Trophoblast cell (in vitro differentiated cells and primary cell): ENCODE data around the gene PRCC.

Experiments
- DNase-seq, 2 donors: peaks; one replicate each; pipeline ENCODE4 v3.0.0-alpha.2; 2016
- H2AFZ ChIP-seq: 2 replicates; pipeline ENCODE4 v1.6.1; 2013; ENCODE audit warnings: low read length, moderate library complexity, mild to moderate bottlenecking; ENCODE audit not compliant: insufficient read depth, poor library complexity
- H2AK5ac ChIP-seq: 2 replicates; pipeline ENCODE4 v1.6.1; 2013; ENCODE audit warnings: mild to moderate bottlenecking, low read length
- H2BK120ac ChIP-seq: 2 replicates; pipeline ENCODE4 v1.6.1; 2013; ENCODE audit warnings: low read length, mild to moderate bottlenecking, moderate library complexity; ENCODE audit not compliant: insufficient read depth, poor library complexity
- H2BK12ac ChIP-seq: 2 replicates; pipeline ENCODE4 v1.6.1; 2013; ENCODE audit warnings: mild to moderate bottlenecking, low read length, moderate library complexity
- H2BK5ac ChIP-seq: 2 replicates; pipeline ENCODE4 v1.6.1; 2013; ENCODE audit warnings: low read length, low read depth, moderate library complexity, mild to moderate bottlenecking; ENCODE audit not compliant: poor library complexity
- H3K14ac ChIP-seq: 2 replicates; pipeline ENCODE4 v1.6.1; 2013; ENCODE audit warnings: mild to moderate bottlenecking, low read length
- H3K18ac ChIP-seq: 2 replicates; pipeline ENCODE4 v1.6.1; 2013; ENCODE audit warnings: mild to moderate bottlenecking, low read length
- H3K23ac ChIP-seq: 2 replicates; pipeline ENCODE4 v1.6.1; 2013; ENCODE audit warnings: low read length
- H3K27ac ChIP-seq: 2 replicates; pipeline ENCODE4 v1.5.1; 2013; ENCODE audit warnings: low read depth, mild to moderate bottlenecking, inconsistent platforms, low read length, moderate library complexity
- H3K27me3 ChIP-seq: 2 replicates; pipeline ENCODE4 v1.6.1; 2013; ENCODE audit warnings: inconsistent platforms, mild to moderate bottlenecking, low read length, moderate library complexity; ENCODE audit not compliant: insufficient read depth
- H3K36me3 ChIP-seq, 2 experiments: 1 replicate in 1 of 2; 2 replicates in 1 of 2; pipeline ENCODE4 v1.6.1; 2013; ENCODE audit warnings: low read length in 2 of 2, mild to moderate bottlenecking in 2 of 2, moderate library complexity in 1 of 2; ENCODE audit not compliant: insufficient read depth in 2 of 2, control insufficient read depth in 1 of 2
- H3K4ac ChIP-seq: 2 replicates; pipeline ENCODE4 v1.6.1; 2013; ENCODE audit warnings: low read depth, mild to moderate bottlenecking, low read length, moderate library complexity
- H3K4me1 ChIP-seq, 2 experiments: 1 replicate in 1 of 2; 2 replicates in 1 of 2; pipeline ENCODE4 v1.6.1; 2013; ENCODE audit warnings: low read length in 2 of 2, mild to moderate bottlenecking in 2 of 2, moderate library complexity in 1 of 2; ENCODE audit not compliant: insufficient read depth in 2 of 2, control insufficient read depth in 1 of 2
- H3K4me2 ChIP-seq: 2 replicates; pipeline ENCODE4 v1.6.1; 2013; ENCODE audit warnings: inconsistent platforms, mild to moderate bottlenecking, low read length, moderate library complexity
- H3K4me3 ChIP-seq: 2 replicates; pipeline ENCODE4 v1.5.1; 2013; ENCODE audit warnings: mild to moderate bottlenecking, low read depth, low read length, inconsistent platforms
- H3K79me1 ChIP-seq: one replicate; pipeline ENCODE4 v1.6.1; 2013; ENCODE audit warnings: low read length
- H3K79me2 ChIP-seq: 2 replicates; pipeline ENCODE4 v1.6.1; 2013; ENCODE audit warnings: low read length, mild to moderate bottlenecking; ENCODE audit not compliant: control insufficient read depth, insufficient read depth, poor library complexity
- H3K9ac ChIP-seq: 2 replicates; pipeline ENCODE4 v1.6.1; 2013; ENCODE audit warnings: mild to moderate bottlenecking, low read length
- H3K9me3 ChIP-seq: 2 replicates; pipeline ENCODE4 v1.6.1; 2013; ENCODE audit warnings: low read depth, mild to moderate bottlenecking, control low read depth, inconsistent platforms, low read length; ENCODE audit not compliant: insufficient read depth
- H4K12ac ChIP-seq: 2 replicates; pipeline ENCODE4 v1.6.1; 2013; ENCODE audit warnings: low read depth, mild to moderate bottlenecking, low read length, moderate library complexity
- H4K8ac ChIP-seq: 2 replicates; pipeline ENCODE4 v1.6.1; 2013; ENCODE audit warnings: low read depth, mild to moderate bottlenecking, low read length, moderate library complexity
- H4K91ac ChIP-seq: one replicate; pipeline ENCODE4 v1.6.1; 2013; ENCODE audit warnings: low read depth, mild to moderate bottlenecking, low read length, moderate library complexity
- WGBS: extraction: QIAGEN DNeasy Blood & Tissue Kit; methylation state at CpG from one replicate; pipeline ENCODE4 v1.1.7; 2013; ENCODE audit warnings: missing lambda C conversion rate; ENCODE audit not compliant: insufficient read length, insufficient coverage; ENCODE audit errors: extremely low coverage; 5-methylcytosine and 5-hydroxymethylcytosine counted together

Gene PRCC

DNA sequence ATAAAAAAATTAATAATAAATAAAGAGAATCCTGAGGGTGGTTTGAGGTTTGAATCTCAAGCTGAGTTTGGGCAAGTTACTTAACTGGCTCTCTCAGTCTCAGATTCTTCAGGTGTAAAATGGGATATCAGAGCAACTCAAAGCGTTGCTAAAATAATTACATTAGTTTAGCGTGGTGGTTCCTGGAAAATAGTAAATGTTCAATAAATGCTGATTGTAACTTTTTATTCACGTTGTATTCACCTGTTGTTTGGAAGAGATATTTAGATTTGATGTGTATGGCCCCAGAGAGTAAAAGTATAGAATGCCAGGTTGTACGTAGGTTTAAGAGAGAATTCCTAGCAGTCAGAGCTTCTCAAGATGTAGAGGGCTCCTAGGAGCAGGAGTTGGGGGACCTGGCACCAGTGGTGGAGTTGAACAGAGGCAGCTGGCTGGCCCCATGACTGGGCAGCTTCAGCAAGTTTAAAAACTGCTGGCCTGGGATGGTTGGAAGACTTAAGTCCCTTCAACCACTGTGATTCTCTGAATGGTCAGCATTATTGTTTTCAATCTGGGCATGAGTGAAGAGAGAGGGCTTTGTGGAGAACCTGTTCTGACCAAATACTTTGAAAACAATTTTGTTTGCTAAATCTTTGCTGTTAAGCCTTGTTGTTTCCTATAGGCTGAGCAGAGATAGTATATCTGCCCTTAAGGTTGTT is 22.4 kb downstream of the PRCC start:
- Histone ChIP-seq H4K8ac (no peak overlapping the region), H3K9ac (no peak overlapping the region), H3K79me1 (no peaks in the 10 kb centered on the region), H3K14ac (no peak overlapping the region), H3K27me3 (no peaks in the 10 kb centered on the region), H3K4me3 (no peak overlapping the region), H2AK5ac (no peak overlapping the region), H4K12ac (no peak overlapping the region), H3K27ac (no peak overlapping the region), H3K4ac (no peak overlapping the region), H3K9me3 (no peaks in the 10 kb centered on the region), H4K91ac (no peak overlapping the region), H2BK12ac (no peak overlapping the region), H3K36me3 (peaks cover 39 to 50% of the 10 kb centered on the region in 2 experiments), H3K4me2 (no peak overlapping the region), H3K18ac (no peak overlapping the region), H2BK120ac (no peak overlapping the region), H2AFZ (no peak overlapping the region), H3K4me1 (no peaks in the 10 kb centered on the region), H3K79me2 (no peaks in the 10 kb centered on the region), H2BK5ac (no peak overlapping the region), H3K23ac (no peak overlapping the region)
- DNase-seq, result no peak
- WGBS, result no CpG with 5 or more reads among the region's 4 CpGs

DNA sequence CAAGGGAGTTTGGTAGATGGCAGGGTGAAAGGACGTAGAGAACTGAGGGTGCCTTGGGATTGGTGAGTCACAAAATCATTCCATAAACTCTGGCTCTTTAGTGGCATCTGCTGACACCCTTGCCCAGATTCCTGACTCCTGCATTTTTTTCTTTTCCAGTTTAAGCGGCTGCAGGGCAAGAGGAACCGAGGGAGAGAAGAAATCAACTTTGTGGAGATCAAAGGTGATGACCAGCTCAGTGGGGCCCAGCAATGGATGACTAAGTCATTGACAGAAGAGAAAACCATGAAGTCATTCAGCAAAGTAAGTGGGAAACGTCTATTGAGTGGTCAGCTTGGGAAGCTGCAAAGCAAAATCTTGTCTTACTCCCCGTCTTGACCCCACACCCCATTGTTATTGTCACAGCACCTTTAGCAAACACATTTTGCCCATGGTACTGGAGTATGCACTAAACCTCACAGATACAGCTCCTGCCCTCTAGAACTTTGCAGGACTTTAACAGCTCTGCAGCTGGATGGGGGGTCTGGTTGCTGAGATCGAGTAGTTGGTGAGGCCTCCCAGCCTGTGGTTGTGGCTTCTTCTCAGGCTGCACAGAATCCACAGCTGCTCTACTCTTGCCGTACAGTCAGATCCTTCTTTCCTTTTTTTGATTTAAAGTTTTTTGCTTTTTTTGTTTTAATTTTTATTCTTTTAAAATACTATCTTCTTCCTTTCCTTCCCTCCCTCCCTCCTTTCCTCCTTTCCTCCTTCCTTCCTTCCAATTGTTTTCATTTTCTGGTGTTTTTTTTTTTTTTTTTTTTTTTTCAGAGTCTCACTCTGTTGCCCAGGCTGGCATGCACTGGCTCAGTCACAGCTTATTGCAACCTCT is 27.4 kb downstream of the PRCC start:
- no peak overlapping the region for H3K23ac ChIP-seq
- H4K8ac ChIP-seq, result no peak overlapping the region
- H3K79me1 ChIP-seq, result no peaks in the 10 kb centered on the region
- no peak for DNase-seq
- no peak overlapping the region for H3K4me2 ChIP-seq
- no peak overlapping the region for H3K4ac ChIP-seq
- H2BK5ac ChIP-seq, result no peak overlapping the region
- H3K4me3 ChIP-seq, result no peak overlapping the region
- no peaks in the 10 kb centered on the region for H3K79me2 ChIP-seq
- no peak overlapping the region for H3K18ac ChIP-seq
- H3K27ac ChIP-seq, result no peak overlapping the region
- no peaks in the 10 kb centered on the region for H3K27me3 ChIP-seq
- no peak overlapping the region for H2AK5ac ChIP-seq
- H3K4me1 ChIP-seq, result peaks cover 0 to 2% of the 10 kb centered on the region in 2 experiments
- no CpG with 5 or more reads among the region's 7 CpGs for WGBS
- H3K14ac ChIP-seq, result no peak overlapping the region
- no peaks in the 10 kb centered on the region for H3K9me3 ChIP-seq
- H4K12ac ChIP-seq, result no peak overlapping the region
- no peak overlapping the region for H4K91ac ChIP-seq
- peaks cover 33 to 57% of the 10 kb centered on the region in 2 experiments for H3K36me3 ChIP-seq
- no peak overlapping the region for H2AFZ ChIP-seq
- H2BK12ac ChIP-seq, result no peak overlapping the region
- peak overlapping the region; percentile 33 for H3K9ac ChIP-seq
- H2BK120ac ChIP-seq, result no peak overlapping the region

DNA sequence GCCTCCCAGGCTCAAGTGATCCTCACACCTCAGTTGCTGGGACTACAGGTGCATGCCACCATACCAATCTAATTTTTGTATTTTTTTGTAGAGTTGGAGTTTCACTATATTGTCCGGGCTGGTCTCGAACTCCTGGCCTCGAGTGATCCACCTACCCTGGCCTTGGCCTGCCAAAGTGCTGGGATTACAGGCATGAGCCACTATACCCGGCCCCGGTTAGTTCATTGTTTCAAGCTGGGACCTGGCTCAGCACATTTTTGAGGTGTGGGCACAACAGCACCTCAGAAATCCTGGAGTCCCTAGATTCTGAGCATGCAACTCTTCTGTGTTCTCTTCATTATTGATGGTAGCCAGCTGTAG is 28.0 kb downstream of the PRCC start:
- Histone ChIP-seq H3K4me3 (no peak overlapping the region), H3K27ac (no peak overlapping the region), H4K91ac (no peak overlapping the region), H3K4me2 (no peak overlapping the region), H2BK5ac (no peak overlapping the region), H2BK120ac (no peak overlapping the region), H4K8ac (no peak overlapping the region), H3K79me2 (no peaks in the 10 kb centered on the region), H2AK5ac (no peak overlapping the region), H2AFZ (no peak overlapping the region), H3K9me3 (no peaks in the 10 kb centered on the region), H3K14ac (no peak overlapping the region), H3K36me3 (peaks cover 34 to 60% of the 10 kb centered on the region in 2 experiments), H3K9ac (no peak overlapping the region), H3K79me1 (no peaks in the 10 kb centered on the region), H3K23ac (no peak overlapping the region), H3K4ac (no peak overlapping the region), H3K18ac (no peak overlapping the region), H4K12ac (no peak overlapping the region), H3K27me3 (no peaks in the 10 kb centered on the region), H3K4me1 (peaks cover 0 to 2% of the 10 kb centered on the region in 2 experiments), H2BK12ac (no peak overlapping the region)
- DNase-seq, result no peak
- WGBS, result no CpG with 5 or more reads among the region's 5 CpGs

DNA sequence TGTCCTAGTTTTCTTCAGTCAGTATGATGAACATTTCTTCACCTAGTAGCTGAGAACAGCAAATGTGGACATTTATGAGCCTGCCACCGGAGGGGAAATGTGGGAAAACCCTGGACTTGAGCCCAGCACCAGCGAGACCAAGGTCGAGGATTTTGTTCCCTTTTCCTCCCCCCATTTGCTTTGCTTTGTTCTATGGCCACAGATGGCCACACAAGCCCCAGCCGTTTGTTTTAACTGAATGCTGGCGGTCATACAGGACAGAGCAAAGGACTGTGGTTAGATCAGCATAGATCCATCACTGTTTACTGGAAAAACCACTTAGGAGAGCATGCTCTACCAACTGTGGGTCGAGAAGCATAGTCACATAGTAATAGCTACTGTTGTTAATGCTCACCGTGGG is 28.5 kb downstream of the PRCC start:
- Histone ChIP-seq H2BK120ac (no peak overlapping the region), H3K18ac (no peak overlapping the region), H2AK5ac (no peak overlapping the region), H3K9me3 (no peaks in the 10 kb centered on the region), H4K12ac (no peak overlapping the region), H3K27me3 (no peaks in the 10 kb centered on the region), H4K91ac (no peak overlapping the region), H3K23ac (no peak overlapping the region), H3K4me2 (no peak overlapping the region), H3K79me2 (no peaks in the 10 kb centered on the region), H2AFZ (no peak overlapping the region), H3K14ac (no peak overlapping the region), H3K27ac (no peak overlapping the region), H3K9ac (no peak overlapping the region), H3K4ac (no peak overlapping the region), H3K4me1 (peaks cover 0 to 2% of the 10 kb centered on the region in 2 experiments), H3K36me3 (peaks cover 35 to 64% of the 10 kb centered on the region in 2 experiments), H2BK5ac (no peak overlapping the region), H3K79me1 (no peaks in the 10 kb centered on the region), H2BK12ac (no peak overlapping the region), H4K8ac (no peak overlapping the region), H3K4me3 (no peak overlapping the region)
- no peak for DNase-seq
- no CpG with 5 or more reads among the region's 7 CpGs for WGBS
